ENCODE measurements around the gene SPTBN1. TPM values are rescaled to one million over a fixed set of nuclear protein-coding genes. Genes with fewer than 3 reads are reported as not detected.

Gene SPTBN1
- total and polyA plus RNA-seq, 9 of the 15 experiments (the other 6 are each of a cell fraction or from before 2014, with no cell fraction given): 8.9 to 66.8 (median 31.4) TPM

- Histone ChIP-seq H2AFZ (ENCODE audit: low read depth, low read length) (no peak overlapping the region), H3K4me3 (no peak overlapping the region), H3K4me2 (ENCODE audit: insufficient read depth, low read length) (no peak overlapping the region), H3K4me1 (replicated peaks in 1 of 2; ENCODE audit: control insufficient read depth in 2 of 2, insufficient read depth in 2 of 2, low read length in 2 of 2) (no peaks in the 10 kb centered on the region), H3K36me3 (ENCODE audit: control insufficient read depth, insufficient read depth, low read length) (peaks cover 93% of the 10 kb centered on the region), H3K79me2 (ENCODE audit: control insufficient read depth, insufficient read depth, low read length) (no peaks in the 10 kb centered on the region), H3K9me3 (replicated peaks; ENCODE audit: control insufficient read depth, insufficient read depth, low read depth, low read length) (no peaks in the 10 kb centered on the region), H3K9me1 (ENCODE audit: control insufficient read depth, insufficient read depth, low read length) (no peaks in the 10 kb centered on the region), H4K20me1 (replicated peaks; ENCODE audit: control insufficient read depth, insufficient read depth, low read length) (no peaks in the 10 kb centered on the region), H3K9ac (ENCODE audit: insufficient read depth in 1 of 2, low read depth in 2 of 2, low read length in 2 of 2) (no peak overlapping the region), H3K27me3 (ENCODE audit: control insufficient read depth in 2 of 2, insufficient read depth in 2 of 2, low read length in 2 of 2) (no peaks in the 10 kb centered on the region), H3K27ac (ENCODE audit: extremely low read depth, low read depth, low read length) (no peak overlapping the region)
- no peak for DNase-seq (ENCODE audit: extremely low read depth in 1 of 4, low spot score in 3 of 4)
- WGBS (ENCODE audit: insufficient coverage, low coverage, missing lambda C conversion rate): 84% methylated on average over 5 of the region's 5 CpGs
- no TSS peak for BruUV-seq (replicated peaks)
- in situ Hi-C loops (cut with MboI): no loop called here
- POLR2A ChIA-PET: no interaction called here
- CTCF ChIA-PET (ENCODE audit: low intra/inter-chr PET ratio): no interaction called here
- FAIRE-seq: no peak
- intact Hi-C loops (cut with micrococcal nuclease): no loop called here
- TF ChIP-seq NONO (IDR thresholded peaks at IDR 0.05; ENCODE audit: low read depth in 2 of 2, low read length in 1 of 2) (no peak), SRSF9 (IDR thresholded peaks at IDR 0.05; ENCODE audit: borderline replicate concordance, low read depth, low read length) (no peak), RNF2 (IDR thresholded peaks at IDR 0.05) (no peak), DEAF1 (CRISPR knock-in tag; IDR thresholded peaks at IDR 0.05) (no peak), ZNF165 (CRISPR knock-in tag; IDR thresholded peaks at IDR 0.05; ENCODE audit: borderline replicate concordance) (no peak), ETV6 (IDR thresholded peaks at IDR 0.05; ENCODE audit: borderline replicate concordance in 1 of 2, low read depth in 2 of 2, low read length in 1 of 2) (no peak), ETV6 (CRISPR knock-in tag; IDR thresholded peaks at IDR 0.05; ENCODE audit: borderline replicate concordance) (no peak)
- no peak for ATAC-seq
Observed at GRCh38 chr2:54651291-54651690, 195.2 kb downstream of the SPTBN1 start.

All from K562 (cell line).